ENCODE results near the gene FAM177A1.

DNA sequence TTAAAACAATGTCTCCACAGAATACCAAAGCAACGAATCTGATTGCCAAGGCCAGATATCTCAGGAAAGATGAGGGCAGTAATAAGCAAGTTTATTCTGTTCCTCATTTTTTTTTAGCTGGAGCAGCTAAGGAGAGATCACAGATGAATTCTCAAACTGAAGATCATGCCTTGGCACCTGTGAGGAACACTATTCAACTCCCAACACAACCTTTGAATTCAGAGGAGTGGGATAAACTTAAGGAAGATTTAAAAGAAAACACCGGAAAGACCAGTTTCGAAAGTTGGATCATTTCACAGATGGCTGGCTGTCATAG, 77.3 kb downstream of the FAM177A1 start:
- TF ChIP-seq CTCF (IDR thresholded peaks at IDR 0.05; ENCODE audit: extremely low read depth in 1 of 2, insufficient read depth in 1 of 2, low read depth in 1 of 2, low read length in 2 of 2) = no peak
- TF ChIP-seq POLR2A (IDR thresholded peaks at IDR 0.05; ENCODE audit: low read depth, low read length) = no peak
- no peak for TF ChIP-seq MAX (IDR thresholded peaks at IDR 0.05; ENCODE audit: insufficient read depth, insufficient read length)
- TF ChIP-seq POLR2AphosphoS5 (IDR thresholded peaks at IDR 0.05; ENCODE audit: insufficient read depth, low read depth, low read length) = no peak
- TF ChIP-seq FOS (IDR thresholded peaks at IDR 0.05; ENCODE audit: borderline replicate concordance, insufficient read depth, low read length) = no peak
- no peak for TF ChIP-seq EZH2 (IDR thresholded peaks at IDR 0.05; ENCODE audit: borderline replicate concordance, low read depth, low read length, severe bottlenecking)
- no peak for TF ChIP-seq JUN (IDR thresholded peaks at IDR 0.05; ENCODE audit: borderline replicate concordance, insufficient read depth, insufficient read length, low read depth)
- TF ChIP-seq MYC (IDR thresholded peaks at IDR 0.05; ENCODE audit: low read depth, low read length) = no peak
- no peak for TF ChIP-seq GATA2 (IDR thresholded peaks at IDR 0.05; ENCODE audit: insufficient read depth, insufficient read length, low read depth, low read length)

Measured in endothelial cell of umbilical vein (primary cell).